Small intestine (tissue), 7 donors: ENCODE measurements around the gene CD244. TPM values are rescaled to one million over a fixed set of nuclear protein-coding genes. Genes with fewer than 3 reads are reported as not detected.

Experiments used
- DNase-seq, 2 donors: peaks; one replicate each; pipeline versions ENCODE4 v3.0.0 to v3.0.0-alpha.2; 2013
- FAIRE-seq: peaks from 2 replicates; lab custom pipeline; 2012; peaks lifted over from hg19 to GRCh38; lab: Jason Lieb, UNC
- H3K27ac ChIP-seq, 3 donors: one replicate each; pipeline ENCODE4 v1.5.1; 2013; ENCODE audit warnings: low read length in 2 of 3, mild to moderate bottlenecking in 2 of 3, control low read depth in 1 of 3, inconsistent platforms in 1 of 3, low read depth in 1 of 3, moderate library complexity in 1 of 3
- H3K27me3 ChIP-seq, 3 donors: one replicate each; pipeline ENCODE4 v1.6.1; 2013; ENCODE audit warnings: low read length in 3 of 3, inconsistent platforms in 1 of 3; ENCODE audit not compliant: control insufficient read depth in 3 of 3, insufficient read depth in 3 of 3
- H3K36me3 ChIP-seq, 3 donors: one replicate each; pipeline ENCODE4 v1.6.1; 2013; ENCODE audit warnings: low read length in 3 of 3, inconsistent platforms in 1 of 3, low read depth in 1 of 3, mild to moderate bottlenecking in 1 of 3, moderate library complexity in 1 of 3; ENCODE audit not compliant: control insufficient read depth in 3 of 3, insufficient read depth in 2 of 3
- H3K4me1 ChIP-seq, 3 donors: one replicate each; pipeline ENCODE4 v1.6.1; 2013; ENCODE audit warnings: low read length in 2 of 3, inconsistent platforms in 1 of 3, low read depth in 1 of 3, mild to moderate bottlenecking in 1 of 3, moderate library complexity in 1 of 3; ENCODE audit not compliant: control insufficient read depth in 3 of 3, insufficient read depth in 2 of 3
- H3K4me3 ChIP-seq, 3 donors: one replicate each; pipeline ENCODE4 v1.5.1; 2013; ENCODE audit warnings: low read length in 3 of 3, control low read depth in 1 of 3, inconsistent platforms in 1 of 3, low read depth in 1 of 3, mild to moderate bottlenecking in 1 of 3, moderate library complexity in 1 of 3
- H3K9me3 ChIP-seq, 2 donors: one replicate each; pipeline ENCODE4 v1.6.1; 2013; ENCODE audit warnings: low read depth in 1 of 2, low read length in 1 of 2; ENCODE audit not compliant: control insufficient read depth in 2 of 2, insufficient read depth in 1 of 2
- WGBS, 3 donors: extraction: QIAGEN DNeasy Blood & Tissue Kit; methylation state at CpG; one replicate each; pipeline ENCODE4 v1.1.7; 2013; 5-methylcytosine and 5-hydroxymethylcytosine counted together
- polyA plus RNA-seq, 4 donors: library from polyadenylated mRNA; stranded (reverse) in 3 of 4; unstranded in 1 of 4; fragments of 200-250 nt in 3 of 4; fragments of 120-200 nt in 1 of 4; gene quantifications; one replicate each; pipeline versions ENCODE4 v1.2.1 to v1.2.3, GENCODE V29; 2013
- donor health status: healthy with polysubstance abuse.
- donor health status: control.
- donor health status: control.
- donor health status: Bipolar disorder and iron deficiency.
- donor health status: healthy.

The CD244 gene
- polyA plus RNA-seq, 4 donors: 0.39 to 3.2 (median 1.1) TPM

DNA sequence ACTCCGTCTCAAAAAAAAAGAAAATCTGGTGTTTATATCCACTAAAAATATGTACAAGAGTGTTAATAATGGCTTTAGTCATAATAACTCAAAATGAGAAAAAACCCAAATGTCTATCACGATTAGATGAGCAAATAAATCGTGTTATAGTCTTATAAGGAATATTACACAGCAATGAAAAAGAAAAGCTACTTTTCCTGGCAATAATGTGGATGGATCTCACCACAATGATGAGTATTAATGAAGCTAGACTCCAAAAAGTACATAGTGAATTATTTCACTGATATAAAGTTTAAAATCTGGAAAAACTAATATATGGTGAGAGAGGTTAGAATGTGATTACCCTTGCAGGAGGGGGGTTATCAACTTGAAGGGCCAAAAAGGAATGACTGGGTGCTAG, 9.7 kb downstream of the CD244 start:
- H3K27ac ChIP-seq: no peak overlapping the region
- H3K36me3 ChIP-seq: no peaks in the 10 kb centered on the region
- no peak for DNase-seq
- H3K4me1 ChIP-seq: peaks cover 0 to 5% (median 0%) of the 10 kb centered on the region in 3 donors
- no peak for FAIRE-seq
- no peak overlapping the region for H3K4me3 ChIP-seq
- 88 to 95% (median 91%) methylated on average over 3 of the region's 3 CpGs for WGBS, 3 donors
- no peaks in the 10 kb centered on the region for H3K9me3 ChIP-seq
- no peaks in the 10 kb centered on the region for H3K27me3 ChIP-seq

DNA sequence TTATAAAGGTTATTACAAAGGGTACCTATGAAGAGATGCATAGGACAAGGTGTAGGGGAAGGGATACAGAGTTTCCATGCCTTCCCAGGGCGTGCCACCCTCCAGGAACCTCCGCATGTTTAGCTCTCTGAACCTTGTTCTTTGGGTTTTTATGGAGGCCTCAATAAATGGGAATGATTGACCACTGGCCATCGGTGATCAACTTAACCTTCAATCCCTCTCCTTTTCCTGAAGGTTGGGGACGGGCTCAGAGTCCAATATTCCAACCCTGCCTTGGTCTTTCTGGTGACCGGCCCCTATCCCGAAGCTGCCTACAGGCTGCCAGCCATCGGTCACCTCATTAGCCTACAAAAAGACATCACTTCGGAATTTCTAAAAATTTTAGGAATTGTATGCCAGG, 11.7 kb downstream of the CD244 start:
- no peaks in the 10 kb centered on the region for H3K27me3 ChIP-seq
- WGBS, 3 donors: 48 to 79% (median 49%) methylated on average over 8 of the region's 8 CpGs
- peak overlapping the region in 2 of 3 donors; percentile 41 to 58 for H3K27ac ChIP-seq
- peaks cover 0 to 4% (median 0%) of the 10 kb centered on the region in 3 donors for H3K4me1 ChIP-seq
- H3K36me3 ChIP-seq: no peaks in the 10 kb centered on the region
- no peak overlapping the region for H3K4me3 ChIP-seq
- DNase-seq (peak; percentile 69 to 88), FAIRE-seq (no peak)
- H3K9me3 ChIP-seq: no peaks in the 10 kb centered on the region

DNA sequence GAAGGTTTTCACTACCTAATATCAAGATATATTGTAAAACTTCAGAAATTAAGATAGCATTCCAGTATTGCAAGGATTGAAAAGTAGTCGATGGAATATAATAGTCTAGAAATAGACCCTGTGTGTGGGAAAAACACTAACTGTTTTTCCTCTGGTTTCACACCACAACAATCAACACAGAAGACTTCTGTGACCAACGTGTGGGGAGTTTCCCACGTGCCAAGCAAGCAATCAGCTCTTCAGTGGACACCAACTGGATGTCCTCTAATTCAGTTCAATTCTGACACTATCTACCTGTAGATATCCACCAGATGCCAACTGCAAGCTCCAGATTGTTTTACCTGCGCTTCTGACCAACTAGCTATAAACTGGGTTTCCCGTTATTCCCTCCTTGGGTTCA, 12.1 kb downstream of the CD244 start:
- no peak for DNase-seq
- H3K4me1 ChIP-seq: peaks cover 0 to 4% (median 0%) of the 10 kb centered on the region in 3 donors
- no peaks in the 10 kb centered on the region for H3K27me3 ChIP-seq
- WGBS, 3 donors: 67 to 74% (median 74%) methylated on average over 5 of the region's 5 CpGs
- H3K36me3 ChIP-seq: no peaks in the 10 kb centered on the region
- no peaks in the 10 kb centered on the region for H3K9me3 ChIP-seq
- no peak overlapping the region for H3K4me3 ChIP-seq
- no peak for FAIRE-seq
- peak overlapping the region in 2 of 3 donors; percentile 41 to 58 for H3K27ac ChIP-seq

DNA sequence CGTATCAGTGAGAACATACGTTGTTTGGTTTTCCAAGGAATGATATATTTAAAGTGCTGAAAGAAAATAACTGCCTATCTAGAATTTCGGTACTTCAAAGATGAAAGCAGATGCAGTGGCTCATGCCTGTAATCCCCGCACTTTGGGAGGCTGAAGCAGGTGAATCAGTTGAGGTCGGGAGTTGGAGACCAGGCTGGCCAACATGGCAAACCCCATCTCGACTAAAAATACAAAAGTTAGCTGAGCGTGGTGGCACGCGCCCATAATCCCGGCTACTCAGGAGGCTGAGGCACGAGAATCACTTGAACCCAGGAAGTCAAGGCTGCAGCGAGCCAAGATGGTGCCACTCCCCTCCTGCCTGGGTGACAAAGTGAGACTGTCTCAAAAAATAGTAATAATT, 16.4 kb downstream of the CD244 start:
- DNase-seq: no peak
- Histone ChIP-seq H3K36me3 (no peaks in the 10 kb centered on the region), H3K9me3 (peaks cover 0 to 5% of the 10 kb centered on the region in 2 donors), H3K27ac (no peak overlapping the region), H3K4me3 (no peak overlapping the region), H3K4me1 (peaks cover 0 to 4% (median 0%) of the 10 kb centered on the region in 3 donors), H3K27me3 (no peaks in the 10 kb centered on the region)
- 82 to 87% (median 86%) methylated on average over 12 of the region's 12 CpGs for WGBS, 3 donors
- no peak for FAIRE-seq

DNA sequence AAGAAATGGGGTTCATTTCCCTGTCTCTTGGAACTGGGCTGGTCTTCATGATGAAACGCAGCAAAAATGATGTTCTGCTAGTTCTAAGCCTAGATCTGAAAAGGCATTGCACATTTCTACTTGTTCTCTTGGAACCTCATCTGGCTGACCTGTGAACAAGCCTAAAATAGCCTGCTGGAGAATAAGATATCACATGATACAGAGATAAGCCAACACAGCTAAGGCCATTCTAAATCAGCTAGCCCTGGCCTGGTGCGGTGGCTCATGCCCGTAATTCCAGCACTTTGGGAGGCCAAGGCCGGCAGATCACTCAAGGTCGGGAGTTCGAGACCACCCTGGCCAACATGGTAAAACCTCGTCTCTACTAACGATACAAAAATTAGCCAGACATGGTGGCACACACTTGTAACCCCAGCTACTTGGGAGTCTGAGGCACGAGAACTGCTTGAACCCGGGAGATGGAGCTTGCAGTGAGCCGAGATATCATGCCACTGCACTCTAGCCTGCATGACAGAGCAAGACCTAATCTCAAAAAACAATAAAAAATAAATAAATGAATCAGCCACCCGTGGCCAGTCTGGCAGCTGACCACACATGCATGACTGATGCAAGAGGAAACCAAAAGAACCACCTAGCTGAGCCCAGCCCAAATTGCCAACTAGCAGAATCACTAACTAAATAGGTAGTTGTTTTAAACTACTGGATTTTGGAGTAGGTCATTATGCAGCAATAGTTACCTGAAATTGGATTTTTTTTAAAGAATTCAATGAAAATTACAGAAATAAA, 18.0 kb downstream of the CD244 start:
- Histone ChIP-seq H3K27ac (no peak overlapping the region), H3K27me3 (no peaks in the 10 kb centered on the region), H3K9me3 (peaks cover 0 to 5% of the 10 kb centered on the region in 2 donors), H3K36me3 (no peaks in the 10 kb centered on the region), H3K4me1 (peaks cover 0 to 2% (median 0%) of the 10 kb centered on the region in 3 donors), H3K4me3 (no peak overlapping the region)
- FAIRE-seq (no peak), DNase-seq (no peak)
- WGBS, 3 donors: 81 to 89% (median 83%) methylated on average over 12 of the region's 12 CpGs

DNA sequence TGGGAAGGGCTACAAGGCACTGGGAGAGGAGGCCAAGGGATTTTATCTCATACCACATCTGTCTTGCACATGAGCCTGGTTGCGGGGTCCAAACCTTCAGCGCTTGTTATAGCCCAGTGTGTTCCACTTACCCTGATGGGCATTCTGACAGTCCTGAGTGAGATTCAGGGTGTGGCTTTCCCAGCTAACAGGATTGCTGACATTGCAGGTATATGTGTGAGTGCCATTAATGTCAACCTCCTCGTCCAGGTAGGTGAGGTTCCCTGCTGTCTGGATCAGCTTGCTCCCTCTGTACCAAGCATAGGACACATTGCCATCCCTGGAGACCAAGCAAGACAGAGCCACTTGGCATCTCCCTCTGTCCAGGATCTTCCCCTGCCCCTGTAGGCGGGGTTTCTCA, 21.6 kb downstream of the CD244 start:
- no peaks in the 10 kb centered on the region for H3K27me3 ChIP-seq
- DNase-seq (peak in 1 of 2 donors; percentile 22), FAIRE-seq (no peak)
- no peaks in the 10 kb centered on the region for H3K36me3 ChIP-seq
- H3K27ac ChIP-seq: no peak overlapping the region
- WGBS, 3 donors: 88 to 91% (median 91%) methylated on average over 4 of the region's 4 CpGs
- no peak overlapping the region for H3K4me3 ChIP-seq
- peaks cover 0 to 5% of the 10 kb centered on the region in 2 donors for H3K9me3 ChIP-seq
- H3K4me1 ChIP-seq: peaks cover 0 to 15% (median 2%) of the 10 kb centered on the region in 3 donors

DNA sequence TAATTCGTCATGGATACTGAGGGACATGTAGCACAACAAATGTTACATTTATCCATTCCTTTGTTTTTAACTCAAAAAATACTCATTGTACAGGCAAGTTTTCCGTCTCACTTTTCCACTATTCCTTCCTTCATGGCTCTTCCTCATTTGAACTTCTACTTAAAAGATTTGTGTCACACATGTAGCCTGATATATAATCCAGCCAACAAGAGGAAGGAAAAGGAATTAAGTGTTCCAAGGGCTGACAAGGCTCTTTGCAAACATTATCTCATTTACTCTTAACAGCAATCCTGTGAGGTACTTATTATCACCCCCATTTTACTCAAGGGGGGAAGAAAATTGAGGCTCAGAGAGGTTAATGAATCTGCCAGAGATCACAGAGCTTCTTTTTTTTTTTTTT, 22.9 kb downstream of the CD244 start:
- H3K27me3 ChIP-seq: no peaks in the 10 kb centered on the region
- FAIRE-seq: no peak
- H3K4me1 ChIP-seq: peaks cover 0 to 15% (median 2%) of the 10 kb centered on the region in 3 donors
- DNase-seq: no peak
- 86 to 89% (median 88%) methylated on average over 2 of the region's 2 CpGs for WGBS, 3 donors
- no peaks in the 10 kb centered on the region for H3K36me3 ChIP-seq
- H3K27ac ChIP-seq: no peak overlapping the region
- peaks cover 0 to 3% of the 10 kb centered on the region in 2 donors for H3K9me3 ChIP-seq
- no peak overlapping the region for H3K4me3 ChIP-seq

DNA sequence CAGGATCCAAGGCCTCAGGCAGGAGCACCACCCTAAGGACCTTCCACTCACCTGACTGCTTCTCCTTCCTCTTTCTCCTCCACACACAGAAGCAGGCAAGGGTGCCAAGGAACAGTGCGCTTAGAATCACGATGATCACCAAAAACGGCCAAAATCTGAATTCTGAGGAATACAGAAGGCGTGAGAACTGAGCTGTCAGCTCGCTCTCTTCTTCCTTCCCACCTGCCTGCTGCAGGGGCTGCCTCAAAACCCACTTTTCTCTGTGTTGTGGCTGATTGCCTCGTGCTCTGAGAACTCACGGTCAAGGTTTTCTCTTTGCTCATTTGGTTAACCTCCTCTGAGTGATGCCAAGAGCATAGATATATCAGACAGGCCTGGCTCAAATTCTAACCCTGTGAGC, 23.8 kb downstream of the CD244 start:
- no peaks in the 10 kb centered on the region for H3K36me3 ChIP-seq
- peaks cover 0 to 15% (median 2%) of the 10 kb centered on the region in 3 donors for H3K4me1 ChIP-seq
- H3K27ac ChIP-seq: no peak overlapping the region
- no peaks in the 10 kb centered on the region for H3K9me3 ChIP-seq
- peak in 1 of 2 donors; percentile 27 for DNase-seq
- 73 to 82% (median 76%) methylated on average over 7 of the region's 7 CpGs for WGBS, 3 donors
- FAIRE-seq: no peak
- no peaks in the 10 kb centered on the region for H3K27me3 ChIP-seq
- H3K4me3 ChIP-seq: no peak overlapping the region
